Mesodermal cell (in vitro differentiated cells): ENCODE data around the gene DEDD2.

ENCODE experiments used
- H3K27ac ChIP-seq: 2 replicates; pipeline ENCODE4 v1.7.0; 2013; ENCODE audit warnings: mild to moderate bottlenecking, low read depth, low read length, moderate library complexity; ENCODE audit not compliant: severe bottlenecking
- H3K36me3 ChIP-seq: 2 replicates; pipeline ENCODE4 v1.7.1; 2013; ENCODE audit warnings: mild to moderate bottlenecking, low read length, moderate library complexity; ENCODE audit not compliant: control insufficient read depth, insufficient read depth
- H3K4me1 ChIP-seq: one replicate; pipeline ENCODE4 v1.7.1; 2013; ENCODE audit warnings: mild to moderate bottlenecking, low read length; ENCODE audit not compliant: insufficient read depth, control insufficient read depth, poor library complexity, severe bottlenecking
- H3K4me3 ChIP-seq: 2 replicates; pipeline ENCODE4 v1.7.0; 2013; ENCODE audit warnings: low read length, control low read depth, mild to moderate bottlenecking; ENCODE audit not compliant: insufficient read depth, poor library complexity, severe bottlenecking; ENCODE audit errors: extremely low read depth
- H3K9me3 ChIP-seq: 2 replicates; pipeline ENCODE4 v1.7.1; 2013; ENCODE audit warnings: mild to moderate bottlenecking, low read length, moderate library complexity; ENCODE audit not compliant: control insufficient read depth
- WGBS, 2 experiments: methylation state at CpG; one replicate each; pipeline ENCODE4 v1.1.5; 2013; ENCODE audit warnings: missing lambda C conversion rate in 2 of 2; ENCODE audit not compliant: insufficient coverage in 2 of 2; 5-methylcytosine and 5-hydroxymethylcytosine counted together

DEDD2 gene

GRCh38 chr19:42224940-42225717, 7.7 kb upstream of the DEDD2 start:
- no peak overlapping the region for H3K27ac ChIP-seq

GRCh38 chr19:42220751-42221097, 3.2 kb upstream of the DEDD2 start:
- peaks cover 9% of the 10 kb centered on the region for H3K4me1 ChIP-seq
- no peaks in the 10 kb centered on the region for H3K9me3 ChIP-seq
- peak overlapping the region; percentile 89 for H3K4me3 ChIP-seq
- peak overlapping the region; percentile 81 for H3K27ac ChIP-seq
- H3K36me3 ChIP-seq = peaks cover 34% of the 10 kb centered on the region
- 3 to 4% methylated on average over 5 to 6 of the region's 6 CpGs for WGBS, 2 experiments

More at GRCh38 chr19:42224940-42225717, 7.7 kb upstream of the DEDD2 start:
- peaks cover 74% of the 10 kb centered on the region for H3K36me3 ChIP-seq
- no peak overlapping the region for H3K4me3 ChIP-seq
- WGBS, 2 experiments = 97% methylated on average over 33 to 35 of the region's 37 CpGs
- H3K4me1 ChIP-seq = peaks cover 5% of the 10 kb centered on the region
- H3K9me3 ChIP-seq = no peaks in the 10 kb centered on the region

GRCh38 chr19:42219812-42220750, 2.6 kb upstream of the DEDD2 start, which contains the start of gene ZNF526:
Gene ZNF526, plus strand, starts transcription at chr19:42220312. Its CDS starts 4,092 bp downstream, at chr19:42224404.
- Histone ChIP-seq H3K36me3 (peaks cover 32% of the 10 kb centered on the region), H3K4me1 (peaks cover 9% of the 10 kb centered on the region), H3K4me3 (peak within 1 kb of the TSS; percentile 89), H3K9me3 (no peaks in the 10 kb centered on the region), H3K27ac (peak within 1 kb of the TSS; percentile 81)
- WGBS, 2 experiments = 2 to 4% methylated on average over 40 to 45 of the region's 53 CpGs

- peak overlapping the region; percentile 74 for H3K27ac ChIP-seq
- H3K4me3 ChIP-seq = peak overlapping the region; percentile 98
- no peaks in the 10 kb centered on the region for H3K9me3 ChIP-seq
- 1% methylated on average over 53 to 73 of the region's 79 CpGs for WGBS, 2 experiments
- peaks cover 9% of the 10 kb centered on the region for H3K4me1 ChIP-seq
- H3K36me3 ChIP-seq = peaks cover 38% of the 10 kb centered on the region
These were observed 591 bp downstream of the DEDD2 start for GRCh38 chr19:42216653-42217519.

- Histone ChIP-seq H3K4me3 (no peak overlapping the region), H3K27ac (no peak overlapping the region), H3K36me3 (peaks cover 50% of the 10 kb centered on the region), H3K9me3 (no peaks in the 10 kb centered on the region), H3K4me1 (peaks cover 9% of the 10 kb centered on the region)
- WGBS, 2 experiments = 90 to 97% methylated on average over 9 to 10 of the region's 11 CpGs
These were observed 2.5 kb downstream of the DEDD2 start for GRCh38 chr19:42214810-42215485.

GRCh38 chr19:42212886-42213285, 4.6 kb downstream of the DEDD2 start:
- H3K36me3 ChIP-seq = peaks cover 71% of the 10 kb centered on the region
- peaks cover 10% of the 10 kb centered on the region for H3K4me1 ChIP-seq

GRCh38 chr19:42208612-42209011, 8.9 kb downstream of the DEDD2 start:
- H3K9me3 ChIP-seq = no peaks in the 10 kb centered on the region
- H3K27ac ChIP-seq = no peak overlapping the region
- 91 to 98% methylated on average over 7 to 8 of the region's 11 CpGs for WGBS, 2 experiments
- no peak overlapping the region for H3K4me3 ChIP-seq
- H3K4me1 ChIP-seq = peaks cover 10% of the 10 kb centered on the region
- H3K36me3 ChIP-seq = peaks cover 85% of the 10 kb centered on the region

More at GRCh38 chr19:42212886-42213285, 4.6 kb downstream of the DEDD2 start:
- 83 to 100% methylated on average over 1 of the region's 1 CpG for WGBS, 2 experiments
- Histone ChIP-seq H3K4me3 (no peak overlapping the region), H3K9me3 (no peaks in the 10 kb centered on the region), H3K27ac (no peak overlapping the region)

GRCh38 chr19:42207767-42208271, 9.7 kb downstream of the DEDD2 start:
- Histone ChIP-seq H3K27ac (no peak overlapping the region), H3K4me3 (no peak overlapping the region), H3K4me1 (peaks cover 10% of the 10 kb centered on the region), H3K9me3 (no peaks in the 10 kb centered on the region), H3K36me3 (peaks cover 83% of the 10 kb centered on the region)
- 86 to 94% methylated on average over 5 of the region's 6 CpGs for WGBS, 2 experiments

GRCh38 chr19:42206871-42207755, 10.4 kb downstream of the DEDD2 start:
- Histone ChIP-seq H3K27ac (no peak overlapping the region), H3K4me1 (peaks cover 10% of the 10 kb centered on the region), H3K4me3 (no peak overlapping the region), H3K9me3 (no peaks in the 10 kb centered on the region), H3K36me3 (peaks cover 82% of the 10 kb centered on the region)
- 94 to 99% methylated on average over 9 to 12 of the region's 14 CpGs for WGBS, 2 experiments
